NT2/D1 (cell line): ENCODE measurements around the gene SLC25A21.
"Not testable (repeated sequence)": the region's sequence is repeated elsewhere in the genome, so short reads cannot be mapped to it uniquely, and the experiment has no call there.

ENCODE experiments used
- DNase-seq: peaks from one replicate; pipeline ENCODE4 v3.0.0-alpha.2; 2011; ENCODE audit warnings: low read depth, low spot score
- H3K27me3 ChIP-seq: 2 replicates; pipeline ENCODE4 v1.6.0; 2011; ENCODE audit warnings: mild to moderate bottlenecking; ENCODE audit not compliant: insufficient read length, insufficient read depth
- H3K36me3 ChIP-seq: 2 replicates; pipeline ENCODE4 v1.6.1; 2011; ENCODE audit warnings: mild to moderate bottlenecking, low read length, mixed read lengths; ENCODE audit not compliant: insufficient read depth, insufficient read length
- H3K4me1 ChIP-seq: 2 replicates; pipeline ENCODE4 v1.5.1; 2011; ENCODE audit not compliant: insufficient read depth, insufficient read length
- H3K4me3 ChIP-seq: 2 replicates; pipeline ENCODE4 v1.5.1; 2011; ENCODE audit warnings: low read depth; ENCODE audit not compliant: insufficient read length
- H3K9ac ChIP-seq: 2 replicates; pipeline ENCODE4 v1.6.0; 2011; ENCODE audit warnings: low read depth; ENCODE audit not compliant: insufficient read length
- H3K9me3 ChIP-seq: 2 replicates; pipeline ENCODE4 v1.5.1; 2011; ENCODE audit warnings: mild to moderate bottlenecking, low read length; ENCODE audit not compliant: insufficient read depth
- SUZ12 ChIP-seq: IDR thresholded peaks from 2 replicates; pipeline ENCODE4 v1.6.1; 2011; ENCODE audit not compliant: insufficient read length, insufficient read depth; ENCODE audit errors: extremely low read depth
- YY1 ChIP-seq: IDR thresholded peaks from 2 replicates; pipeline ENCODE4 v1.6.1; 2011; ENCODE audit not compliant: insufficient read length, insufficient read depth
- ZNF274 ChIP-seq: IDR thresholded peaks from 2 replicates; pipeline ENCODE4 v1.6.1; 2011; ENCODE audit warnings: mild to moderate bottlenecking, low read depth, low read length

The SLC25A21 gene

DNA sequence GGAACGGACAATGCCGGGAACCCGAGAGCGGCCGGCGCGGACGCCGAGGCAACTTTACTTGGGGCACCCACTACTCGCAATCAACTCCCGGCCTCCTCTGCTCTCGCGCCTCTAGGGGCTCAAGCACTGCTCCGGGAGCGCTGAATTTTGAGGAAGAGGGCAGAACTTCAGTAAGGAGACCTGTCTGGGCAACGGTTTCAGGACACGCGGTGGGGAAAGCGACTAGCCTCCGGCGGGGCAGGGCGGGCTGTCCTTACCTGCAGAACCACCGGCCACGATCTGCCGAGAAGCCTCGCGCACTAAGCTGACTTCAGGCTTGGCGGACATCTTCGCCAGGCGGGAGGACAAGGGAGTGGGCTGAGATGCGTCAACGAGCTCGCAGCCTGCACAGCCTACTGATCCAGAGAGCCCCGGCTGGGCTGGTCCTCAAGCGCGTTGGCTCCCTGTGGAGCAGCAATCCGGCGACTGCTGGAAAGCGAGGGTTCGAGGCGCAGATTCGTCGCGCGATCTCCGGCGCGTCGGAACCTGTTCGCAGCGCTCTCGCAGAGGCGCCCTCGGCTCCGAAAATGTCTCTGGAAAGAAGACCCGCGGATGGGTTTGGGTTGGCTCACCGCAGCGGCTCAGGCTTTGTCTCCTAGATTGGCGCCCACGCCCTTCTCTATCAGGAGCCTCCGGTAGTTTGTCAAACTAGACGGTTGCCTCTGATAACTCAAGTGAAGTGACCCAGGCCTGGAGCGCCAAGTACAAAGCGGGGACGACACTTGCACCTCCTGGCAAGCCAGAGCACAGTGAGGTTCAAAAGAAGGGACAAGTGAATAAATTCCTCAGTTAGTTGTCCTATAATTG lies at the start of gene SLC25A21:
SLC25A21 (minus strand) TSS at position 583 of the 846 bp plus-strand sequence.
- peak within 1 kb of the TSS; percentile 88 for H3K9ac ChIP-seq
- H3K36me3 ChIP-seq, result no peaks in the 10 kb centered on the region
- peak; percentile 59 for DNase-seq
- no peaks in the 10 kb centered on the region for H3K4me1 ChIP-seq
- TF ChIP-seq SUZ12 (no peak), ZNF274 (no peak), YY1 (no peak)
- no peaks in the 10 kb centered on the region for H3K9me3 ChIP-seq
- no peaks in the 10 kb centered on the region for H3K27me3 ChIP-seq
- peak within 1 kb of the TSS; percentile 85 for H3K4me3 ChIP-seq

DNA sequence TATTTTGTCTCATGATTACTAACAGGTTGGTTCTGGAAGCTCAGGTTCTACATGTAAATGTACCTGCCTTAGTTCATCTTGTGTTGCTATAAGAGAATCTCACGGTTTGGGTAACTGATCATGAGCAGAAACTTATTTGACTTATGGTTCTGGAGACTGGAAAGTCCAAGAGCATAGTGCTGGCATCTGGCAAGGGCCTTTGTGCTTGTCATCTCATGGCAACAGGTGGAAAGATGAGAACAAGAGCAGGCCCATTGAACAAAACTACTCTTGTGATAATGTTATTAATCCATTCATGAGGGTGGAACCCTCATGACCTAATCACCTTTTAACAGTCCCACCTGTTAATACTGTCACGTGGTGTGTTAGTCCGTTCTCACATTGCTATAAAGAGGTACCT lies 48.7 kb upstream of the SLC25A21 start:
- Histone ChIP-seq H3K27me3 (no peaks in the 10 kb centered on the region), H3K4me3 (no peak overlapping the region), H3K9me3 (peaks cover 24% of the 10 kb centered on the region; the same call in 1 of the 2 replicates), H3K4me1 (no peaks in the 10 kb centered on the region), H3K9ac (no peak overlapping the region), H3K36me3 (no peaks in the 10 kb centered on the region)
- DNase-seq, result no peak
- no peak for TF ChIP-seq YY1

DNA sequence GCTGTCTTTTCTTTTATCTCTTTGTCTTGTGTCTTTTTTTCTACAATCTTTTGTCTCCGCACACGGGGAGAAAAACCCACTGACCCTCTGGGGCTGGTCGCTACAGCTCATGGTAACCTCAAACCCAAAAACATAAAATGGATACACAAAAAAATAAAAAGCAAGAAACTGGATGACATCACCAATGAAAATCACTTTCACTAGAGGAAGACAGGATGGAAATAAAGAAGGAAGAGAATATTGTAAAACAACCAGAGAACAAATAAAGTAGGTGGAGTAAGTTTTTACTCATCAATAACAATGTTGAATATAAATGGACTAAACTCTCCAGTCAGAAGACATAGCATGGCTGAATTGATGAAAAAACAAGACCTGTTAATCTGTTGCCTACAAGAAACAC lies 42.9 kb upstream of the SLC25A21 start:
- Histone ChIP-seq H3K9ac (no peak overlapping the region), H3K9me3 (no peaks in the 10 kb centered on the region), H3K4me1 (no peaks in the 10 kb centered on the region), H3K4me3 (no peak overlapping the region), H3K36me3 (no peaks in the 10 kb centered on the region), H3K27me3 (no peaks in the 10 kb centered on the region)
- TF ChIP-seq ZNF274, result no peak
- no peak for TF ChIP-seq YY1
- no peak for TF ChIP-seq SUZ12
- no peak for DNase-seq

DNA sequence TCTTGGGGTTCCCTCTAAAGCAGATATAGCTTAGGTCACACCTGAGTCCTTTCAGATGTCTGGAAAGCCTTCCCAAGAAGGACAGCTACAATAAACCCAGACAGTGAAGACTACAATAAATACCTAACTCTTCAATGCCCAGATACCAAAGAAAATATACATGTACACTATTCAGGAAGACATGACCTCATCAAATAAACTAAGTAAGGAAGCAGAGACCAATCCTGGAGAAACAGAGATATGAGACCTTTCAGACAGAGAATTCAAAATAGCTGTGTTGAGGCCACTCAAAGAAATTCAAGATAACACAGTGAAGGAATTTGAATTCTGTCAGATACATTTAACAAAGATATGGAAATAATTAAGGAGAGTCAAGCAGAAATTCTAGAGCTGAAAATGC lies 40.6 kb upstream of the SLC25A21 start:
- H3K9me3 ChIP-seq, result no peaks in the 10 kb centered on the region
- no peaks in the 10 kb centered on the region for H3K27me3 ChIP-seq
- no peak overlapping the region for H3K4me3 ChIP-seq
- TF ChIP-seq YY1 (no peak), ZNF274 (no peak), SUZ12 (no peak)
- H3K9ac ChIP-seq, result no peak overlapping the region
- no peak for DNase-seq
- no peaks in the 10 kb centered on the region for H3K36me3 ChIP-seq
- no peaks in the 10 kb centered on the region for H3K4me1 ChIP-seq

DNA sequence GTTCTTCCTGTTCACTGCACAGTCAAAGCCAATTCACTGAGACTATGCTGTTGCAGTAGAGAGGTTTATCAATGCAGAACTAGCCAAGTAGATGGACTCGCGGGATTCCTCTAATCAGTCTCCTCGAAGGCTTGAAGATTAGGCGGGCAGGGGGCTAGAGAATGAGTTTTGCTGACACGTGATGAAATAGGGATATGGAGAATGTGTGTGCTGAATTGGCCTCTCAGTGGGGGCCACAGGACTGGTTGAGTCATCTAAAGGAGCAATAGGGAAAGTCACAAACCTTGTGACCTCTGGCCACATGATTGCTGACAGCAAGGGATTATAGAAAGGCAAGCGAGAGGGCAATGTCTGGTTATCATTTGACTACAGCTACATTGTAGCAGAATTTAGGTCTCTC lies 38.0 kb upstream of the SLC25A21 start:
- no peak for DNase-seq
- H3K4me3 ChIP-seq, result no peak overlapping the region
- no peaks in the 10 kb centered on the region for H3K36me3 ChIP-seq
- H3K9ac ChIP-seq, result no peak overlapping the region
- H3K4me1 ChIP-seq, result no peaks in the 10 kb centered on the region
- TF ChIP-seq SUZ12, result no peak
- TF ChIP-seq ZNF274, result no peak
- TF ChIP-seq YY1, result no peak
- H3K9me3 ChIP-seq, result peaks cover 19% of the 10 kb centered on the region
- no peaks in the 10 kb centered on the region for H3K27me3 ChIP-seq

DNA sequence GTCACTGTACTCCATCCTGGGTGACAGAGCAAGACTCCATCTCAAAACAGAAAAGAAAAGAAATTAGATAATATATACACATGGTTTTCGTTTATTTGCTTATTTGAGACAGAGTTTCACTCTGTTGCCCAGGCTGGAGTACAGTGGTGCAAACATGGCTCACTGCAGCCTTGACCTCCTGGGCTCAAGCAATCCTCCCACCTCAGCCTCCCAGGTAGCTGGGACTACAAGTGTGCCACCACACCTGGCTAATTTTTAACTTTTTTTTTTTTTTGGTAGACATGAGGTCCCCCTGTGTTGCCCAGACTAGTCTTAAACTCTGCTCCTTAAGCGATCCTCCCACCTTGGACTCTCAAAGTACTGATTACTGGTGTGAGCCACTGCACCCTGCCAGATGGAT lies 37.2 kb upstream of the SLC25A21 start:
- H3K9ac ChIP-seq, H3K4me1 ChIP-seq: not testable (repeated sequence)
- peaks cover 23% of the 10 kb centered on the region for H3K9me3 ChIP-seq

DNA sequence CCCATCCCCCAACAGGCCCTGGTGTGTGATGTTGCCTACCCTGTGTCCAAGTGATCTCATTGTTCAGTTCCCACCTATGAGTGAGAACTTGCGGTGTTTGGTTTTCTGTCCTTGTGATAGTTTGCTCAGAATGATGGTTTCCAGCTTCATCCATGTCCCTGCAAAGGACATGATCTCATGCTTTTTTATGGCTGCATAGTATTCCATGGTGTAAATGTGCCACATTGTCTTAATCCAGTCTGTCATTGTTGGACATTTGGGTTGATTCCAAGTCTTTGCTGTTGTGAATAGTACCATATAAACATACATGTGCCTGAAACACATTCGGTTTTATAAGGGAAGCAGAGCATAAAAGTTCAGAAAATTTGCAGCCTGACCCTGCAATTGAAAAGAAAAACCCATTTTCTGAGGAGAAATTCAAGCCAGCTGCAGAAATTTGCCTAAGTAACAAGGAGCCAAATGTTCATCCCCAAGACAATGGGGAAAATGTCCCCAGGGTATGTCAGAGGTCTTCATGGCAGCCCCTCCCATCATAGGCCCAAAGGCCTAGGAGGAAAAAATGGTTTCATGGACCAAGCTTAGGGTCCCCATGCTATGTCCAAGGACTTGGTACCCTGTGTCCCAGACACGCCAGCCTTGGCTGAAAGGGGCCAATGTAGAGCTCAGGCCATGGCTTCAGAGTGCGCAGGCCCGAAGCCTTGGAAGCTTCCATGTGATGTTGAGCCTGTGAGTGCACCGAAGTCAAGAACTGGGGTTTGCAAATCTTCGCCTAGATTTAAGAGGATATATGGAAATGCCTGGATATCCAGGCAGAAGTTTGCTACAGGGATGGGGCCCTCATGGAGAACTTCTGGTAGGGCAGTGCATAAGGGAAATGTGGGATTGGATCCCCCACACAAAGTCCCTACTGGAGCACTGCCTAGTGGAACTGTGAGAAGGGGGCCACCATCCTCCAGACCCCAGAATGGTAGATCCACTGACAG lies 33.5 kb upstream of the SLC25A21 start:
- peaks cover 27% of the 10 kb centered on the region for H3K9me3 ChIP-seq
- H3K4me3 ChIP-seq, DNase-seq: not testable (repeated sequence)

More for the DNA sequence above, 37.2 kb upstream of the SLC25A21 start:
- DNase-seq, H3K27me3 ChIP-seq, H3K4me3 ChIP-seq, H3K36me3 ChIP-seq: not testable (repeated sequence)

More for the DNA sequence above, 33.5 kb upstream of the SLC25A21 start:
- not testable (repeated sequence) for H3K36me3 ChIP-seq, H3K9ac ChIP-seq, H3K27me3 ChIP-seq, H3K4me1 ChIP-seq
